Measurements from ENCODE around the gene TDRKH. TPM values are rescaled to one million over a fixed set of nuclear protein-coding genes. Genes with fewer than 3 reads are reported as not detected.

Gene TDRKH
- total RNA-seq, 1 experiment from 2014 or later: 11.1 TPM

DNA sequence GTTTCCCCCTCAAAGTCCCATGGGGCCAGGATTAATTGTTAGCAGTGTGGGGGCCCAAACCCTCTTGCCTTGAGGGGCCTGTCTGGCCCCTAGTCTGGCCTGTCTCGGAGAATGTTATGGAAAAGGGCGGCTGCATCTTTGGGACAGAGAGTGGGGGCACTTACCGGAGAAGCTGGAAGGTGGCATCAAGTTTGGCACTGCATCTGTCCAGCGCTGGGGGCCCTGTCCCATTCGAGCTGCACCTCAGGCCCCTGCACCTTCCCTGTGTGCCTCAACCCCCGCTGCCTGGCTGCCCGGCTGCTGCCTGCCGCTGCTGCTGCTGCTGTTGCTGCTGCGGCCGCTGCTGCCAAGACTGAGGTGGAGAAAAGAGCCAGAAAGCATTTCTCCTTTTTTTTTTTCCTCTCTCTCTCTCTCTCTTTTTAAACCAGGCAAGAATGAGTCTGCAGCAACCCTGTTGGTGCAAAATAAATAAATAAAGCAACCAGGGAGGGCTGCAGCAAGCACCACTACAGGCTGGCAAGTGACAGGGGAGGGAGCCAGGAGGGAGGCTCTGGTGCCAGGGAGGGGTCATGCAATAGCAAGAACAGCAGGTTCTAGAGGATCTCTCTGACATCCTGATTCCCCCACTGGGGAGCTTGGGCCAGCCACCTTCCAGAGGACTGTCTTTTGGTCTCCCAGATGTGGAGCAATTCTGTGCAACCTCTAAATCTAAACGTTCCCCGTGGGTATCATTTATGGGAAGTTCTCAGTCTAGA, 14.9 kb upstream of the TDRKH start, which contains the start of gene LINGO4:
Gene LINGO4 (minus strand): TSS at position 354 of the 755 bp plus-strand sequence. CDS start 2,715 bp downstream, outside the sequence.
- Histone ChIP-seq H3K9me2 (ENCODE audit: insufficient read depth) (no peaks in the 10 kb centered on the region), H4K20me1 (ENCODE audit: insufficient read depth) (no peaks in the 10 kb centered on the region), H3K27ac (ENCODE audit: low read depth, low read length) (no peak within 1 kb of the TSS), H3K27me3 (ENCODE audit: insufficient read depth, low read length) (peaks cover 30% of the 10 kb centered on the region; the same call in 1 of the 2 replicates), H3K79me2 (ENCODE audit: insufficient read depth, low read length) (no peaks in the 10 kb centered on the region), H3K4me2 (ENCODE audit: low read length) (no peak within 1 kb of the TSS), H3K9ac (ENCODE audit: low read length) (no peak within 1 kb of the TSS), H3K4me3 (replicated peaks in 1 of 2; ENCODE audit: low read depth in 1 of 2, low read length in 2 of 2) (no peak within 1 kb of the TSS), H3K9me3 (ENCODE audit: control insufficient read depth in 1 of 2, insufficient read depth in 1 of 2, low read depth in 1 of 2, low read length in 2 of 2) (no peaks in the 10 kb centered on the region), H3K4me1 (ENCODE audit: control insufficient read depth in 1 of 2, insufficient read depth in 2 of 2, low read length in 2 of 2) (no peaks in the 10 kb centered on the region), H2AFZ (ENCODE audit: low read depth, low read length, poor library complexity, severe bottlenecking) (no peak within 1 kb of the TSS), H3K36me3 (ENCODE audit: control insufficient read depth in 1 of 2, insufficient read depth in 2 of 2, low read length in 2 of 2) (no peaks in the 10 kb centered on the region)
- intact Hi-C loops (cut with micrococcal nuclease): no loop called here
- ATAC-seq (no peak), DNase-seq (ENCODE audit: low read depth, low spot score) (no peak)
- TF ChIP-seq POLR2AphosphoS5 (IDR thresholded peaks at IDR 0.05; ENCODE audit: low read depth, low read length) (no peak), ZNF274 (IDR thresholded peaks at IDR 0.05; ENCODE audit: low read depth, low read length) (no peak), SP1 (IDR thresholded peaks at IDR 0.05; ENCODE audit: low read depth) (no peak), POLR2A (IDR thresholded peaks at IDR 0.05; ENCODE audit: borderline replicate concordance, extremely low read depth, insufficient read depth, insufficient read length) (no peak), SIN3A (IDR thresholded peaks at IDR 0.05; ENCODE audit: low read depth) (no peak), YY1 (IDR thresholded peaks at IDR 0.05; ENCODE audit: extremely low read depth, insufficient replicate concordance, low read depth, low read length) (no peak), JUND (IDR thresholded peaks at IDR 0.05) (no peak), TCF7L2 (IDR thresholded peaks at IDR 0.05; ENCODE audit: borderline replicate concordance, extremely low read depth, insufficient read depth, insufficient read length) (no peak)
- TF ChIP-seq, protein P1, sequence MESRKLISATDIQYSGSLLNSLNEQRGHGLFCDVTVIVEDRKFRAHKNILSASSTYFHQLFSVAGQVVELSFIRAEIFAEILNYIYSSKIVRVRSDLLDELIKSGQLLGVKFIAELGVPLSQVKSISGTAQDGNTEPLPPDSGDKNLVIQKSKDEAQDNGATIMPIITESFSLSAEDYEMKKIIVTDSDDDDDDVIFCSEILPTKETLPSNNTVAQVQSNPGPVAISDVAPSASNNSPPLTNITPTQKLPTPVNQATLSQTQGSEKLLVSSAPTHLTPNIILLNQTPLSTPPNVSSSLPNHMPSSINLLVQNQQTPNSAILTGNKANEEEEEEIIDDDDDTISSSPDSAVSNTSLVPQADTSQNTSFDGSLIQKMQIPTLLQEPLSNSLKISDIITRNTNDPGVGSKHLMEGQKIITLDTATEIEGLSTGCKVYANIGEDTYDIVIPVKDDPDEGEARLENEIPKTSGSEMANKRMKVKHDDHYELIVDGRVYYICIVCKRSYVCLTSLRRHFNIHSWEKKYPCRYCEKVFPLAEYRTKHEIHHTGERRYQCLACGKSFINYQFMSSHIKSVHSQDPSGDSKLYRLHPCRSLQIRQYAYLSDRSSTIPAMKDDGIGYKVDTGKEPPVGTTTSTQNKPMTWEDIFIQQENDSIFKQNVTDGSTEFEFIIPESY (IDR thresholded peaks at IDR 0.05; ENCODE audit: extremely low read depth, insufficient replicate concordance, low read length): no peak
- TF ChIP-seq, protein P2, sequence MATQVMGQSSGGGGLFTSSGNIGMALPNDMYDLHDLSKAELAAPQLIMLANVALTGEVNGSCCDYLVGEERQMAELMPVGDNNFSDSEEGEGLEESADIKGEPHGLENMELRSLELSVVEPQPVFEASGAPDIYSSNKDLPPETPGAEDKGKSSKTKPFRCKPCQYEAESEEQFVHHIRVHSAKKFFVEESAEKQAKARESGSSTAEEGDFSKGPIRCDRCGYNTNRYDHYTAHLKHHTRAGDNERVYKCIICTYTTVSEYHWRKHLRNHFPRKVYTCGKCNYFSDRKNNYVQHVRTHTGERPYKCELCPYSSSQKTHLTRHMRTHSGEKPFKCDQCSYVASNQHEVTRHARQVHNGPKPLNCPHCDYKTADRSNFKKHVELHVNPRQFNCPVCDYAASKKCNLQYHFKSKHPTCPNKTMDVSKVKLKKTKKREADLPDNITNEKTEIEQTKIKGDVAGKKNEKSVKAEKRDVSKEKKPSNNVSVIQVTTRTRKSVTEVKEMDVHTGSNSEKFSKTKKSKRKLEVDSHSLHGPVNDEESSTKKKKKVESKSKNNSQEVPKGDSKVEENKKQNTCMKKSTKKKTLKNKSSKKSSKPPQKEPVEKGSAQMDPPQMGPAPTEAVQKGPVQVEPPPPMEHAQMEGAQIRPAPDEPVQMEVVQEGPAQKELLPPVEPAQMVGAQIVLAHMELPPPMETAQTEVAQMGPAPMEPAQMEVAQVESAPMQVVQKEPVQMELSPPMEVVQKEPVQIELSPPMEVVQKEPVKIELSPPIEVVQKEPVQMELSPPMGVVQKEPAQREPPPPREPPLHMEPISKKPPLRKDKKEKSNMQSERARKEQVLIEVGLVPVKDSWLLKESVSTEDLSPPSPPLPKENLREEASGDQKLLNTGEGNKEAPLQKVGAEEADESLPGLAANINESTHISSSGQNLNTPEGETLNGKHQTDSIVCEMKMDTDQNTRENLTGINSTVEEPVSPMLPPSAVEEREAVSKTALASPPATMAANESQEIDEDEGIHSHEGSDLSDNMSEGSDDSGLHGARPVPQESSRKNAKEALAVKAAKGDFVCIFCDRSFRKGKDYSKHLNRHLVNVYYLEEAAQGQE (IDR thresholded peaks at IDR 0.05; ENCODE audit: low read depth): no peak
- TF ChIP-seq, protein P3, sequence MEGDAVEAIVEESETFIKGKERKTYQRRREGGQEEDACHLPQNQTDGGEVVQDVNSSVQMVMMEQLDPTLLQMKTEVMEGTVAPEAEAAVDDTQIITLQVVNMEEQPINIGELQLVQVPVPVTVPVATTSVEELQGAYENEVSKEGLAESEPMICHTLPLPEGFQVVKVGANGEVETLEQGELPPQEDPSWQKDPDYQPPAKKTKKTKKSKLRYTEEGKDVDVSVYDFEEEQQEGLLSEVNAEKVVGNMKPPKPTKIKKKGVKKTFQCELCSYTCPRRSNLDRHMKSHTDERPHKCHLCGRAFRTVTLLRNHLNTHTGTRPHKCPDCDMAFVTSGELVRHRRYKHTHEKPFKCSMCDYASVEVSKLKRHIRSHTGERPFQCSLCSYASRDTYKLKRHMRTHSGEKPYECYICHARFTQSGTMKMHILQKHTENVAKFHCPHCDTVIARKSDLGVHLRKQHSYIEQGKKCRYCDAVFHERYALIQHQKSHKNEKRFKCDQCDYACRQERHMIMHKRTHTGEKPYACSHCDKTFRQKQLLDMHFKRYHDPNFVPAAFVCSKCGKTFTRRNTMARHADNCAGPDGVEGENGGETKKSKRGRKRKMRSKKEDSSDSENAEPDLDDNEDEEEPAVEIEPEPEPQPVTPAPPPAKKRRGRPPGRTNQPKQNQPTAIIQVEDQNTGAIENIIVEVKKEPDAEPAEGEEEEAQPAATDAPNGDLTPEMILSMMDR (IDR thresholded peaks at IDR 0.05 in 2 of 3, conservative IDR thresholded peaks at IDR 0.05 in 1 of 3; ENCODE audit: borderline replicate concordance in 1 of 3, insufficient read depth in 1 of 3, low read depth in 2 of 3, low read length in 2 of 3): no peak
- ChIA-PET RAD21 (ENCODE audit: low non-redundant PET in 1 of 2, low total read pairs in 2 of 2, uncharacterized antibody in 2 of 2, unreplicated experiment in 2 of 2) (no interaction called here), CTCF (no interaction called here), POLR2A (no interaction called here)
- no TSS peak for BruUV-seq (replicated peaks)

Measured in HCT116 (cell line).